NCI-H748 (cell line): ENCODE results near the gene USP38.
"Not testable (repeated sequence)": the region's sequence is repeated elsewhere in the genome, so short reads cannot be mapped to it uniquely, and the experiment has no call there.

Experiments used
- DNase-seq: peaks from one replicate; lab custom pipeline; 2025; ENCODE audit not compliant: unreplicated experiment; lab: John Stamatoyannopoulos, UW

The USP38 gene

DNA sequence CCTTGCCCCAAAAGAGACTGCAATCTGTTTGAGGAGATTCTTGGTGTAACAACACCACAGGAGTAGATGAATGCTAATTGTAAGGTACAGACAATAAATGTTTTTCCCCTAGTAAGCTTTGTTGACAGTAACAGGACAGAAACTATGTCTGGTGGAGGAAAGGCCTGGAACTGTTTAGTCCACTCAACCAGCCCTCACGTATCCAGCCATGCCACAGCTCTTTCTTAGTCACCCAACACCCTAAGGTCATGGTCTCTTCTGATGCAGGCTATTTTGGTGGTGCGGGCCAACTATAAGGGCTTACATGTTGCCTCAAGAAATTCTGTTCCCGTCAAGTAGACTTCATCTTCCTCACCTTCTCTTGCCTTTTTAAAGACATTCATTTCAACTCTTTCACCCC is 76.0 kb downstream of the USP38 start:
- DNase-seq: no peak

DNA sequence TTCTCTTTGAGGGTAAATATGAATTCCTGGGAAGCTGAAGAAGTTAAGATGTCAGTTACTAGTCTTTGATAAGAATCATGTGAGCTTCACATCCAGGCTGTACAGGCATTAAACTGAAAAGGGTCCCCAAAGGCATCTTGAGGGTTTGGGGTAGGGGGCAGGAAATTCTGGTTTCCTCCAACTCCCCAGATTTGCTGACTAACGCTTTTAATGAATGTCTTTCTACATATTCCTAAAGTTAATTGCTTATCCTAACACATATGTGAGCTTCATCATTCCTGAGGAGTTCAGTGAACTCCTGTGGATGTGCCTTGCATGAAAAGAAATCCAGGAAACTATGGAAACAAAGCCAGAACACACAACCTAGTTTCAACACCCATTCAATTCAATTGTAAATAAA is 78.1 kb downstream of the USP38 start:
- DNase-seq: no peak

DNA sequence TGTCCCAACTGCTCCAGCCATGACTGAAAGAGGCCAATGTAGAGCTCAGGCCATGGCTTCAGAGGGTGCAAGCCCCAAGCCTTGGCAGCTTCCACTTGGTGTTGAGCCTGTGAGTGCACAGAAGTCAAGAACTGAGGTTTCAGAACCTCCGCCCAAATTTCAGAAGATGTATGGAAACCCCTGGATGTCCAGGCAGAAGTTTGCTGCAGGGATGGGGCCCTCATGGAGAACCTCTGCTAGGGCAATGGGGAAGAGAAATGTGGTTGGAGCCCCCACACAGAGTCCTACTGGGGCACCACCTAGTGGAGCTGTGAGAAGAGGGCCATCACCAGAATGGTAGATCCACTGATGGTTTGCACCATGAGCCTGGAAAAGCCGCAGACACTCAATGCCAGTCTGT is 83.0 kb downstream of the USP38 start:
- not testable (repeated sequence) for DNase-seq

DNA sequence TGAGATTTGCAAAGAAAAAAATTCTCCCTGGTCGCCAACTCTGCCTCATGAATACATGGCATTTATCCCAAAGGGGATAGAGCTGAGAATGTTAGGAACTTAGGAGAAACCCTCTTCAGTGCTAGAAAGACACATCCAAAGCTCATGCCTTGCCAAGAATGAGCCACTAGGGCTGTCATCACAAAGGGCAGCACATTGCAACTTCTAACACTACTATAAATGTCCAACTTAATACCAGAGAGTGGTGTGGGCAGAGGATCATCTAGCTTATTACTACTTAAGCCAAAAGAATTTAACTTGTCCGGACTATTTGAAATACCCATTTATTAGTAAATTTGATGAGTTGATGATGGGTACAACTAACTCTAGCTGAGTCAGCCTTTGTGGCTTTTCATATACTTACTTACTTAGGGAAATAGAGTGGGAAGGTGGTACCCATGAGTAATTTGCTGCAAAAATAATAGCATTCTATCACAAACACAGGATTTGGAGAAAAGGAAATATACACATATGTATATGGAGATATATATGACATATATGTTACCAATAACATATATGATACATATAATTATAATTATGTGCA is 85.6 kb downstream of the USP38 start:
- DNase-seq: no peak
